Endothelial cell of umbilical vein (primary cell): ENCODE data around the gene KREMEN1. TPM values are rescaled to one million over a fixed set of nuclear protein-coding genes. Genes with fewer than 3 reads are reported as not detected.

Source experiments
- BruUV-seq: library from RNA; stranded (reverse); fragments of 400-500 nt; replicated peaks from 2 replicates; lab custom pipeline; 2021; lab: Mats Ljungman, UMichigan
- CTCF ChIA-PET: fragments of 300-600, 350-600 bp; sonication (Branson Sonifier 250); formaldehyde crosslinking; loops from one replicate; lab custom pipeline; 2021; ENCODE audit warnings: antibody characterized with exemption, inconsistent platforms; lab: Charles Lee
- POLR2A ChIA-PET: fragments of 300-600, 350-600 bp; sonication (Branson Sonifier 250); formaldehyde crosslinking; loops from one replicate; lab custom pipeline; 2021; ENCODE audit warnings: antibody characterized with exemption, inconsistent platforms; lab: Charles Lee
- DNase-seq: peaks from one replicate; pipeline ENCODE4 v3.0.0-alpha.2; 2011; ENCODE audit warnings: low read depth, low spot score
- FAIRE-seq: peaks from 2 replicates; lab custom pipeline; 2011; peaks lifted over from hg19 to GRCh38; lab: Jason Lieb, UNC
- H2AFZ ChIP-seq: 2 replicates; pipeline ENCODE4 v1.6.0; 2012; ENCODE audit warnings: low read depth, low read length, control low read depth, inconsistent platforms
- H3K27ac ChIP-seq: 2 replicates; pipeline ENCODE4 v1.5.1; 2011; ENCODE audit warnings: low read depth, mild to moderate bottlenecking, control low read depth, low read length, moderate library complexity; ENCODE audit not compliant: insufficient read depth
- H3K27me3 ChIP-seq, 2 experiments: 2 replicates each; pipeline versions ENCODE4 v1.6.0 to v1.6.1; 2011; ENCODE audit warnings: low read length in 2 of 2, mixed read lengths in 1 of 2; ENCODE audit not compliant: control insufficient read depth in 2 of 2, insufficient read depth in 2 of 2
- H3K36me3 ChIP-seq, 2 experiments: 2 replicates in 1 of 2; 3 replicates in 1 of 2; pipeline ENCODE4 v1.5.1; 2011; ENCODE audit warnings: low read length in 2 of 2, mild to moderate bottlenecking in 1 of 2, moderate library complexity in 1 of 2; ENCODE audit not compliant: control insufficient read depth in 2 of 2, insufficient read depth in 2 of 2; ENCODE audit errors: extremely low read depth in 1 of 2
- H3K4me1 ChIP-seq: 3 replicates; pipeline ENCODE4 v1.5.1; 2011; ENCODE audit warnings: mild to moderate bottlenecking, low read length; ENCODE audit not compliant: control insufficient read depth, insufficient read depth; ENCODE audit errors: extremely low read depth
- H3K4me2 ChIP-seq: 2 replicates; pipeline ENCODE4 v1.6.1; 2011; ENCODE audit warnings: low read length, control low read depth, mixed read lengths; ENCODE audit not compliant: insufficient read depth
- H3K4me3 ChIP-seq, 3 experiments: fragments of 200-600 bp in 1 of 3; sonication (generic), shearing (Covaris generic) in 1 of 3; replicated peaks in 1 of 3; 2 replicates each; pipeline ENCODE4 v1.5.1; 2011 to 2016; ENCODE audit warnings: control low read depth in 3 of 3, low read length in 3 of 3, mild to moderate bottlenecking in 2 of 3, inconsistent platforms in 1 of 3, low read depth in 1 of 3, moderate library complexity in 1 of 3; ENCODE audit not compliant: insufficient read depth in 1 of 3
- H3K79me2 ChIP-seq: 2 replicates; pipeline ENCODE4 v1.6.0; 2012; ENCODE audit warnings: low read length, inconsistent platforms; ENCODE audit not compliant: control insufficient read depth, insufficient read depth
- H3K9ac ChIP-seq: replicated peaks from 2 replicates; pipeline ENCODE3; 2011; ENCODE audit warnings: low read length, control low read depth; ENCODE audit not compliant: insufficient read depth; ENCODE audit errors: extremely low read depth
- H3K9me1 ChIP-seq: replicated peaks from 3 replicates; pipeline ENCODE4 v1.6.0; 2011; ENCODE audit warnings: mild to moderate bottlenecking, low read length; ENCODE audit not compliant: control insufficient read depth, insufficient read depth; ENCODE audit errors: extremely low read depth
- H3K9me3 ChIP-seq: replicated peaks from 2 replicates; pipeline ENCODE4 v1.5.1; 2012; ENCODE audit warnings: low read length, inconsistent platforms; ENCODE audit not compliant: control insufficient read depth, insufficient read depth
- H4K20me1 ChIP-seq: replicated peaks from 2 replicates; pipeline ENCODE3; 2011; ENCODE audit warnings: mild to moderate bottlenecking, low read length; ENCODE audit not compliant: control insufficient read depth, insufficient read depth; ENCODE audit errors: extremely low read depth
- CTCF ChIP-seq, 2 donors: IDR thresholded peaks; 1 replicate in 1 of 2; 2 replicates in 1 of 2; pipeline ENCODE4 v1.5.1; 2011; ENCODE audit warnings: low read length in 2 of 2, mild to moderate bottlenecking in 2 of 2, moderate library complexity in 2 of 2, control low read depth in 1 of 2, inconsistent platforms in 1 of 2, low read depth in 1 of 2; ENCODE audit not compliant: insufficient read depth in 1 of 2; ENCODE audit errors: extremely low read depth in 1 of 2
- EZH2 ChIP-seq: IDR thresholded peaks from 2 replicates; pipeline ENCODE4 v1.6.1; 2012; ENCODE audit warnings: borderline replicate concordance, low read depth, mild to moderate bottlenecking, moderate library complexity, low read length, inconsistent platforms; ENCODE audit not compliant: severe bottlenecking
- FOS ChIP-seq: IDR thresholded peaks from 2 replicates; pipeline ENCODE4 v1.6.1; 2011; ENCODE audit warnings: mild to moderate bottlenecking, low read length, moderate library complexity, borderline replicate concordance; ENCODE audit not compliant: insufficient read depth
- GATA2 ChIP-seq: IDR thresholded peaks from 2 replicates; pipeline ENCODE4 v1.7.0; 2011; ENCODE audit warnings: low read depth, mild to moderate bottlenecking, moderate library complexity, mixed read lengths, low read length; ENCODE audit not compliant: insufficient read length, insufficient read depth
- JUN ChIP-seq: IDR thresholded peaks from 2 replicates; pipeline ENCODE4 v1.6.1; 2011; ENCODE audit warnings: borderline replicate concordance, low read depth; ENCODE audit not compliant: insufficient read length, insufficient read depth
- MAX ChIP-seq: IDR thresholded peaks from 2 replicates; pipeline ENCODE4 v1.6.1; 2011; ENCODE audit not compliant: insufficient read depth, insufficient read length
- MYC ChIP-seq: IDR thresholded peaks from one replicate; pipeline ENCODE4 v1.6.1; 2011; ENCODE audit warnings: mild to moderate bottlenecking, low read depth, low read length
- POLR2A ChIP-seq: IDR thresholded peaks from 2 replicates; pipeline ENCODE4 v1.6.1; 2012; ENCODE audit warnings: low read depth, mild to moderate bottlenecking, control low read depth, low read length
- POLR2AphosphoS5 ChIP-seq: IDR thresholded peaks from 2 replicates; pipeline ENCODE4 v1.6.1; 2012; ENCODE audit warnings: low read depth, mild to moderate bottlenecking, control low read depth, low read length, moderate library complexity; ENCODE audit not compliant: insufficient read depth
- dilution Hi-C: fragments of 300-500 bp; cut with MboI; formaldehyde crosslinking; loops from one replicate; pipeline ENCODE4 v1.15.0; 2019; ENCODE audit warnings: low sequenced_read_pairs; ENCODE audit not compliant: extremely low pct_ligation_motif_present
- intact Hi-C: fragments of 100-400 bp; cut with micrococcal nuclease; formaldehyde crosslinking; loops from one replicate; pipeline ENCODE4 v1.10.0; 2022
- polyA plus RNA-seq, 4 experiments: library from polyadenylated mRNA; depleted of rRNA in 3 of 4; stranded (reverse) in 3 of 4; unstranded in 1 of 4; fragments of >200 nt; gene quantifications; 2 replicates each; pipeline versions ENCODE4 v1.2.1 to v1.2.3, GENCODE V29; 2011 to 2012; ENCODE audit warnings: missing spikeins in 1 of 4
- total RNA-seq: library from RNA; stranded (reverse); gene quantifications from 2 replicates; pipeline ENCODE4 v1.2.3, GENCODE V29; 2021

KREMEN1 gene
- total and polyA plus RNA-seq, 2 donors (not counting 3 experiments of a cell fraction or from before 2014, with no cell fraction given): 0.58 to 1.1 TPM

GRCh38 chr22:29145321-29146072 is 72.7 kb downstream of the KREMEN1 start:
- Histone ChIP-seq H3K27me3 (peaks cover 3 to 4% of the 10 kb centered on the region in 2 experiments), H3K4me3 (no peak overlapping the region), H3K79me2 (no peaks in the 10 kb centered on the region), H3K4me2 (no peak overlapping the region), H3K9ac (no peak overlapping the region), H3K36me3 (no peaks in the 10 kb centered on the region), H3K4me1 (no peaks in the 10 kb centered on the region), H2AFZ (no peak overlapping the region), H4K20me1 (no peaks in the 10 kb centered on the region), H3K9me3 (no peaks in the 10 kb centered on the region), H3K9me1 (no peaks in the 10 kb centered on the region), H3K27ac (no peak overlapping the region)
- FAIRE-seq (no peak), DNase-seq (no peak)
- TF ChIP-seq MYC (no peak), EZH2 (no peak), POLR2A (no peak), JUN (no peak), CTCF (IDR thresholded peaks at IDR 0.05; ENCODE audit: extremely low read depth in 1 of 2, insufficient read depth in 1 of 2, low read depth in 1 of 2, low read length in 2 of 2) (no peak), POLR2AphosphoS5 (no peak), FOS (no peak), GATA2 (no peak), MAX (no peak)
- dilution Hi-C loops (no loop called here), intact Hi-C loops (no loop called here)
- ChIA-PET POLR2A (no interaction called here), CTCF (no interaction called here)
- BruUV-seq: no TSS peak
